Activated T-cell treated with anti-CD3 and anti-CD28 coated beads, Interleukin-2, amount 50 U/mL, for 48 hours (primary cell): ENCODE results near the gene RCCD1.
A peak's percentile ranks its signal among the peaks of the same experiment; 100 is the strongest.

ENCODE experiments used
- DNase-seq, 2 experiments: peaks; one replicate each; pipeline ENCODE4 v3.0.0-alpha.2; 2020

The RCCD1 gene

DNA sequence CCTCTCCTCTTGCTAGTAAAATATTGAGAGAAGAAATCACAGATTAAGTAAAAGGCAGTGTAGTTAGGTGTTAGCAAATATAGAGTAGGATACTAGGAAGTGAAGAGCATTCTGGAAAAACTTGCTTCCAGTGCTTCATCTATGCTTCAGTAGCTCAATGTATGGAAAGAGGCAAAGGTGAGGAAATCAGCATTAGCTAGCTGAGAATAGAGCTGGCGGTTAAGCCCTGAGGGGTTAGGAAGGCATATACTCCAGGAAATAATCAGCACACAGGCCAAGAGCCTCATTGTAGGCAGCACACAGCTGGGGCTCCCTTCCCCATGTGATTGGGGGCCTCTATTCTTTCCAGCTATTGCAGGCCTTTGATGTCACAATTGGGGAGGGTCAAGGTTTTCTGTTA, 13.8 kb downstream of the RCCD1 start:
- no peak for DNase-seq

DNA sequence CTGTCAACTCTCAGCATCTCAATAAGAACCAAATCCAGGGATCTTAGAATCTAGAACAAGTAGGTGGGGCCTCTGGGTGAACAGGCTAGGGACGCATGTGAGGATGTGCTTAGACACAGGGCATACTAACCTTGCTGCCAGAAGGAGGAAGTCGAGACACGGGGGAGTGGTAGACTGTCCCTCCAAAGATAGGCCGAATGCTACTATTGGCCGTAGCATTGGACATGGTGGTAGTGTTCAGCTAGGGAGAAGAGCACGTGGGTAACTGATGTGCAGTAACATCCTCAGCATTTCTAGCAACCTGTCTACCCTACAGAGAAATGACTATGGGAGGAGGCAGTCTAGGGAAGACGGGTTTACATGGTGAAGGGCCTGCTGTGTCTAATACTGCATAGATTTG, 15.6 kb downstream of the RCCD1 start:
- DNase-seq = no peak

DNA sequence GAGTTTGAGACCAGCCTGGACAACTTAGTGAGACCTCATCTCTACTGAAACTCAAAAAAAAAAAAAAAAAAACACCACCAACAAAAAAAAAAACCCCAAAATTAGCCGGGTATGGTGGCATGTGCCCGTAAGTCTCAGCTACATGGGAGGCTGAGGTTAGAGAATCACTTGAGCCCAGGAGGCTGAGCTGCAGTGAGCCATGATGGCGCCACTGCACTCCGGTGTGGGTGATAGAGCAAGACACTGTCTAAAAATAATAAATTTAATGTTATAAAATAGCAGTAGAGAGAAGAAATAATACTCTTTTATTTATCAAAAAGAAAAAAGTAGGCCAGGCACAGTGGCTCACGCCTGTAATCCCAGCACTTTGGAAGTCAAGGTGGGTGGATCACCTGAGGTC, 17.4 kb downstream of the RCCD1 start:
- DNase-seq = no peak

DNA sequence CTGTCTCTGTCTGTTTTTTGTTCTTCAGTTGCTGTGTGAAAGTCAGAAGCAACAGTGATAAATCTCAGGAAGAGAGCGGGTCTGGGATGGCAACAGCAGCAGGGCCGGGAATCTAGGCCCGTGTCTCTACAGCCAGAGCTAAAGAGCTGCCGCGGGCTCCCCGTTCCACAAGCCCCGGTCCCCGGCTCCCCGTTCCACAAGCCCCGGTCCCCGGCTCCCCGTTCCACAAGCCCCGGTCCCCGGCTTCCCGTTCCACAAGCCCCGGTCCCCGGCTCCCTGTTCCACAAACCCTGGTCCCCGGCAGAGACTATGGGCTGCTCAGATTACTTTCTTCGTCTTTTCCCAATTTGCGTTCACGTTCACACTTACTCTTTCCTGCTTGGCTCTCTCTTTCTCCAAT, 19.5 kb downstream of the RCCD1 start:
- no peak for DNase-seq

GRCh38 chr15:90979582-90979981, 24.9 kb downstream of the RCCD1 start:
- DNase-seq = no peak

GRCh38 chr15:90981681-90982080, 27.0 kb downstream of the RCCD1 start:
- DNase-seq = no peak

DNA sequence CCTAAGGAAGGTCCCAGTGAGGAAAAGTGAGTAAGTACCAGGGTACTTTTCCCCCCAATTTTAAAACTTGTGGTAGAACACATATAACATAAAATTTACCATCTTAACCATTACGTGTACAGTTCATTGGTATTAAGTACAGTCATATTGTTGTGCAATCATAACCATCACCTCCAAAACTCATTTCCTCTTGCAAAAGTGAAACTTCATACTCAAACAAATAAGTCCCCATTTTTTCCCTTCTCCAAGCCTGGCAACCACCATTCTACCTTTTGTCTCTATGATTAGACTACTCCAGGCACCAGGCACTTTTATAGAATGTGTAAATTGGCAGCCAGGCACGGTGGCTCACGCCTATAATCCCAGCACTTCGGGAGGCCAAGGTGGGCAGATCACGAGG, 27.5 kb downstream of the RCCD1 start:
- DNase-seq = no peak

GRCh38 chr15:90986790-90987507, 32.3 kb downstream of the RCCD1 start:
- DNase-seq = no peak

DNA sequence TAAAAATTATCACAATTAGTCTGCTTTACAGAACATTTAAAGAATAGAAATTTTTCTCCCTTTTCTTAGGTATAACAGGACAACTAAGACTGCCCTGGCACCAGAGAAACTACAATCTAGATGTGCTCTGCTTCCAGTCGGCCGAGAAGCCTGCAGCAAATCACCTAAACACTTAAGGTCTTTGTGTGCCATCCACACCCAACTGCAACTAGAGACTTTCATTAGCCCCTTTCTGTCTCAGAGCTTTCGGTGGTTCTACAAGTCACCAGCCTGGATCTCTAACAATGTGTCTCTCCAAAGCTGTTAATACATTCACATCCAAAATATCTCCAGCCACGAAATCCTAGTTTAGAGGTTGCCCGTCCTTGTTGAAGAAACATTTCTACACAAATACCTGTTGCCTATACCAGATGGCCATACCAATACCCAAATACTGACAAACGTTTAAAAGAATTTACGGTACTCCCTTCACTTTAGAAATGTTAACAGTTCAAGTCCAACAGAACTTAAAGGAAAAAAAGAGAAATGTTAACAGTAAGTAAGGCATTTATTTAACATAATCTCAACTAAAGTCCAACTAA, 33.0 kb downstream of the RCCD1 start:
- no peak for DNase-seq

DNA sequence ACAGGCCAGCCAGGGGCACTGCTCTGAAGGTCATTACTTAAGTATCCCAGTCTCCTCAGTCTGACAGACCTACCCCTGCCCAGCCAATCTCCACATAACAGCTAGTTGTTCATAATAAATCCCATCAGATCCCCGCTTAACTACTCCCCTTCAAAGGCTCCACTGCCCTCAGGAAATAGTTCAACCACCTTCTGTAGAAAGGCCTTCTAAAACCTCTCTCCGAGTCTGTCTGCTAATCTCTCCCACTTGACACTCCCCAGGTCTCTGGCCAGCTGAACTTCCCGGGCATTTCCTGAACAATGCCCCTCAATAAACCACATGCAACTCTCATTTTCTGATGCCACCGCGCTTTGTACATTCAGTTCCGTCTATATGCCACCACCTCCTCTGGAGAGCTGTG, 33.6 kb downstream of the RCCD1 start:
- no peak for DNase-seq

- no peak for DNase-seq
Observed at GRCh38 chr15:90989040-90989768, 34.5 kb downstream of the RCCD1 start.

GRCh38 chr15:90990446-90990845, 35.8 kb downstream of the RCCD1 start:
- no peak for DNase-seq

DNA sequence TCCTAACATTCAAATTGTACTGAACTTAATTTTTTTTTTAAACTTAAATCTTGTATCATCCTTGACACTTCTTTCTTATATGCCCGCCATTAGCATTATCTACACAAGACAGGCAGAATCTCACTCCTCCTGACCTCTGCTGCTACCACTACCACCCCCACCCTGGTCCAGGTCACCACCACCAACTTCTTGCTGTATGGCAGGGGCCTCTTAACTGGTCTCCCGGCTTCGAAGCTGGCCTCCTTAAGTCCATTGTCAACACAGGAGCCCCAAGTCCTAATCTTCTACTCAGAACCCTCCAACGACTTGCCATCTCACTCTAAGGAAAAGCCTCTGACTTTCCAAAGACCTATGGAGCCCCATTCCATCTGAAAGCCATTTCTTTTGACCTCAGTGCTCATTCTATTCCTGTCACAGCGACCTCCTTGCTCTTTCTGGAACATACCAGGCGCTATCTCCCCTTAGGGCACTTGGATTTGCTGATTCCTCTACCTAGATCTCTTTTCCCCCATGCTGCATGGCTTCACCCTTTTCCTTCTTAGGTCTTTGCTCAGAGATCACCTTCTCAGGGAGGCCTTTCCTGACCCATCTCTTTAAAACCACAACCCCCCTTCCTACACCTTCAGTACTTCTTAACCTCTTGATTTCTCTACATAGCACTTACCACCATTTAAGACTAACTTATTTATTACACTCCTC, 37.1 kb downstream of the RCCD1 start:
- no peak for DNase-seq

DNA sequence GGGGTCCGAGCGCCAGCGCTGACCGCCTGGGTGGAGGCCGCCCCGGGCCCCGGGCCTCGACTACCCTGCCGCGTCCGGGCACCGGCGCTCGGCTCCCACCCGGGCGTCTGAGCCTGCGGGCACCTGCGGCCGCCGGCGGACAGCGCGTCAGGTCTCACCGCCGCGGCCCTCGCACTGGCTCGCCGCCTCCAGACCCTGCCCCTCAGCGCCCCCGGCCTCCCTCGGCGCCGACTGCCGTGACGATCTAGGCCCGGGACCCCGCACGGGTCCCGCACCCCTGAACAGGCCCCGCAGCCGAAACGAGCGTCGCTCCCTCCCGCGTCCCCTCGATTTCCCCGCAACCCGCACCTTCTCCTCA, 39.4 kb downstream of the RCCD1 start:
- DNase-seq = peak in 1 of 2 experiments; percentile 39

- peak; percentile 97 to 99 for DNase-seq
Observed at GRCh38 chr15:90994417-90995311, 40.0 kb downstream of the RCCD1 start, which contains the start of gene PRC1. TSS of gene PRC1 (minus strand) at chr15:90994535. CDS start at chr15:90994417, 118 bp downstream.

GRCh38 chr15:90998737-90999136, 44.1 kb downstream of the RCCD1 start:
- no peak for DNase-seq

DNA sequence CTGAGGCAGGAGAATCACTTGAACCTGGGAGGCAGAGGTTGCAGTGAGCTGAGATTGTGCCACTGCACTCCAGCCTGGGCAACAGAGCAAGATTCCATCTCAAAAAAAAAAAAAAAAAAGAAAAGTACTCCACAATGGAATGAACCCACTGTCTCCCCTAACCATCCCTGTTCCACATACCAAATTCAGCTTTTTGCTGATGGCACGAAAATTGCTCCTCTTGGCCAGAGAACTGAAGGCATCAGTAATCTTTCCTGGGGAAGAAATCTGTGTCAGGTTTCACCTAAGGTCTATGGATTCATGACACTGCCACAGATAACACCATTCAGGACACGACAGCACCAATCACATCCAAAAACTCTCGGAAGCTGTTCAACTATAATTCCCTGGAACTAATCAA, 46.5 kb downstream of the RCCD1 start:
- no peak for DNase-seq

- no peak for DNase-seq
Observed at GRCh38 chr15:91007266-91007665, 52.6 kb downstream of the RCCD1 start.
